ENCODE results near the gene SH3GL2. TPM values are rescaled to one million over a fixed set of nuclear protein-coding genes. Genes with fewer than 3 reads are reported as not detected.

Gene SH3GL2
- total RNA-seq, 1 donor from 2014 or later: 3.2 TPM

- DNase-seq: no peak
- no peak overlapping the region for H3K4me3 ChIP-seq
- H3K4me1 ChIP-seq: no peaks in the 10 kb centered on the region
- TF ChIP-seq CTCF (IDR thresholded peaks at IDR 0.05): no peak
- H3K27ac ChIP-seq: no peak overlapping the region
- H3K27me3 ChIP-seq: no peaks in the 10 kb centered on the region
- ATAC-seq: no peak
- no peaks in the 10 kb centered on the region for H3K9me3 ChIP-seq
- H3K36me3 ChIP-seq: no peaks in the 10 kb centered on the region
- intact Hi-C loops (cut with DNase I): no loop called here
Measured at GRCh38 chr9:17734674-17735073, 155.8 kb downstream of the SH3GL2 start.

GRCh38 chr9:17735859-17736258 lies 157.0 kb downstream of the SH3GL2 start:
- Histone ChIP-seq H3K9me3 (no peaks in the 10 kb centered on the region), H3K27me3 (no peaks in the 10 kb centered on the region), H3K27ac (no peak overlapping the region), H3K4me1 (no peaks in the 10 kb centered on the region), H3K36me3 (no peaks in the 10 kb centered on the region), H3K4me3 (no peak overlapping the region)
- intact Hi-C loops (cut with DNase I): no loop called here
- TF ChIP-seq CTCF (IDR thresholded peaks at IDR 0.05): no peak
- DNase-seq (no peak), ATAC-seq (no peak)

- DNase-seq: no peak
- no peak overlapping the region for H3K27ac ChIP-seq
- H3K27me3 ChIP-seq: no peaks in the 10 kb centered on the region
- no peaks in the 10 kb centered on the region for H3K9me3 ChIP-seq
- no peaks in the 10 kb centered on the region for H3K36me3 ChIP-seq
- intact Hi-C loops (cut with DNase I): no loop called here
- ATAC-seq: no peak
- TF ChIP-seq CTCF (IDR thresholded peaks at IDR 0.05): no peak
- no peak overlapping the region for H3K4me3 ChIP-seq
- no peaks in the 10 kb centered on the region for H3K4me1 ChIP-seq
Measured at GRCh38 chr9:17739022-17739421, 160.2 kb downstream of the SH3GL2 start.

GRCh38 chr9:17739736-17740135 lies 160.9 kb downstream of the SH3GL2 start:
- ATAC-seq (no peak), DNase-seq (no peak)
- Histone ChIP-seq H3K4me1 (no peaks in the 10 kb centered on the region), H3K27ac (no peak overlapping the region), H3K36me3 (no peaks in the 10 kb centered on the region), H3K4me3 (no peak overlapping the region), H3K9me3 (no peaks in the 10 kb centered on the region), H3K27me3 (no peaks in the 10 kb centered on the region)
- TF ChIP-seq CTCF (IDR thresholded peaks at IDR 0.05): no peak
- intact Hi-C loops (cut with DNase I): no loop called here

GRCh38 chr9:17742067-17742466 lies 163.2 kb downstream of the SH3GL2 start:
- Histone ChIP-seq H3K4me1 (no peaks in the 10 kb centered on the region), H3K36me3 (no peaks in the 10 kb centered on the region), H3K27me3 (no peaks in the 10 kb centered on the region), H3K4me3 (no peak overlapping the region), H3K9me3 (no peaks in the 10 kb centered on the region), H3K27ac (no peak overlapping the region)
- DNase-seq (no peak), ATAC-seq (no peak)
- intact Hi-C loops (cut with DNase I): no loop called here
- TF ChIP-seq CTCF (IDR thresholded peaks at IDR 0.05): no peak

GRCh38 chr9:17744786-17745185 lies 165.9 kb downstream of the SH3GL2 start:
- TF ChIP-seq CTCF (IDR thresholded peaks at IDR 0.05): no peak
- Histone ChIP-seq H3K4me1 (no peaks in the 10 kb centered on the region), H3K9me3 (no peaks in the 10 kb centered on the region), H3K36me3 (no peaks in the 10 kb centered on the region), H3K4me3 (no peak overlapping the region), H3K27ac (no peak overlapping the region), H3K27me3 (no peaks in the 10 kb centered on the region)
- ATAC-seq: no peak
- intact Hi-C loops (cut with DNase I): no loop called here
- DNase-seq: no peak

Data from upper lobe of right lung (tissue), 1 donor.